WTC11 (cell line): ENCODE results near the gene AGPAT4.

Experiments used
- ATF3 ChIP-seq: sonication (generic); formaldehyde crosslinking; conservative IDR thresholded peaks from 2 replicates; pipeline ENCODE4 v1.8.1; 2022; ENCODE audit warnings: mild to moderate bottlenecking, missing genetic modification reagents
- CREB1 ChIP-seq: sonication (generic); formaldehyde crosslinking; IDR thresholded peaks from 2 replicates; pipeline ENCODE4 v1.8.0; 2023; ENCODE audit warnings: mild to moderate bottlenecking, missing genetic modification reagents
- CREM ChIP-seq: sonication (generic); formaldehyde crosslinking; IDR thresholded peaks from 2 replicates; pipeline ENCODE4 v1.8.1; 2022; ENCODE audit warnings: mild to moderate bottlenecking, missing genetic modification reagents, moderate library complexity
- TCF7 ChIP-seq: sonication (generic); formaldehyde crosslinking; IDR thresholded peaks from 2 replicates; pipeline ENCODE4 v1.8.0; 2022; ENCODE audit warnings: mild to moderate bottlenecking, low read depth, missing genetic modification reagents, moderate library complexity
- ZBTB43 ChIP-seq: sonication (generic); formaldehyde crosslinking; IDR thresholded peaks from 2 replicates; pipeline ENCODE4 v1.8.1; 2023; ENCODE audit warnings: mild to moderate bottlenecking, missing genetic modification reagents
- TF ChIP-seq, protein P1 (sequence below): fragments of 200-600 bp; IDR thresholded peaks from 2 replicates; pipeline ENCODE4 v1.8.0; 2022; ENCODE audit warnings: antibody characterized with exemption

DNA sequence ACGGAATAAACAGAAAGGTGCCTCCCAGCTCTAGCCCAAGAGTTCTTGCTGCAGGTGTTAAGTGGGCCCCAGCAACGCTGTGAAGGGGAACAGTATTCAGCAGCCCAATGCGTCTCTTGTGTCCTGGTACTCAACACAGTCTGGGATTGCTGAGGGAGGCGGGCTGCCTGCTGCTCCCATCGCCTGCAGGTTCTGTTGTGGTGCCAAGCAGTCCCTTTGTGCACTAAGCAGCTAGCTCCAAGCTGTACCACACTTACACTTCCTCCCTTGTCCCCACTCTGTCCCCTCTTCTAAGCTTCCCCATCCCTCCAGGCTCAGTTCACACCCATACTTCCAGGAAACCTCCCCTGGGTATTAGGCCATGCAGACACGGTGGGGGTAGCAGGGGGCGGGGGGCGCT, 92.7 kb downstream of the AGPAT4 start:
- TF ChIP-seq, protein P1, sequence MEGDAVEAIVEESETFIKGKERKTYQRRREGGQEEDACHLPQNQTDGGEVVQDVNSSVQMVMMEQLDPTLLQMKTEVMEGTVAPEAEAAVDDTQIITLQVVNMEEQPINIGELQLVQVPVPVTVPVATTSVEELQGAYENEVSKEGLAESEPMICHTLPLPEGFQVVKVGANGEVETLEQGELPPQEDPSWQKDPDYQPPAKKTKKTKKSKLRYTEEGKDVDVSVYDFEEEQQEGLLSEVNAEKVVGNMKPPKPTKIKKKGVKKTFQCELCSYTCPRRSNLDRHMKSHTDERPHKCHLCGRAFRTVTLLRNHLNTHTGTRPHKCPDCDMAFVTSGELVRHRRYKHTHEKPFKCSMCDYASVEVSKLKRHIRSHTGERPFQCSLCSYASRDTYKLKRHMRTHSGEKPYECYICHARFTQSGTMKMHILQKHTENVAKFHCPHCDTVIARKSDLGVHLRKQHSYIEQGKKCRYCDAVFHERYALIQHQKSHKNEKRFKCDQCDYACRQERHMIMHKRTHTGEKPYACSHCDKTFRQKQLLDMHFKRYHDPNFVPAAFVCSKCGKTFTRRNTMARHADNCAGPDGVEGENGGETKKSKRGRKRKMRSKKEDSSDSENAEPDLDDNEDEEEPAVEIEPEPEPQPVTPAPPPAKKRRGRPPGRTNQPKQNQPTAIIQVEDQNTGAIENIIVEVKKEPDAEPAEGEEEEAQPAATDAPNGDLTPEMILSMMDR: no peak
- TF ChIP-seq ZBTB43 (CRISPR knock-in tag): no peak
- no peak for TF ChIP-seq TCF7 (CRISPR knock-in tag)
- TF ChIP-seq CREB1 (CRISPR knock-in tag): no peak
- TF ChIP-seq CREM: no peak
- TF ChIP-seq ATF3: no peak
